Left ventricle myocardium superior (tissue), 1 donor: ENCODE results near the gene SUPT6H. TPM values are rescaled to one million over a fixed set of nuclear protein-coding genes. Genes with fewer than 3 reads are reported as not detected.

Experiments used
- total RNA-seq: library from RNA; stranded (reverse); fragmentation: NEBNext Ultra II Directional; extraction: Animal tissue kit (Norgen Biotek cat#: 25700); gene quantifications from one replicate; pipeline ENCODE4 v1.2.1, GENCODE V29; 2021
- donor health status: DM: no; HTN: yes; CAD: no; lungs with severe emphysema.

Gene SUPT6H
- total RNA-seq, 1 donor from 2014 or later: 46.0 TPM

Other genes starting within 250 kb of the SUPT6H start
- not detected for gene SLC13A2, start 188.6 kb upstream of the SUPT6H start, total RNA-seq
- gene FOXN1, start 155.9 kb upstream of the SUPT6H start, total RNA-seq: not detected
- 22.2 TPM for gene UNC119, start 109.6 kb upstream of the SUPT6H start, total RNA-seq
- 45.0 TPM for gene PIGS, start 90.7 kb upstream of the SUPT6H start, total RNA-seq
- 380 TPM for gene ALDOC, start 85.3 kb upstream of the SUPT6H start, total RNA-seq
- 1.1 TPM for gene SPAG5, start 63.2 kb upstream of the SUPT6H start, total RNA-seq
- 4.0 TPM for gene RSKR, start 48.0 kb upstream of the SUPT6H start, total RNA-seq
- 73.8 TPM for gene BLTP2, start 17.0 kb upstream of the SUPT6H start, total RNA-seq
- 30.7 TPM for gene SDF2, start 299 bp upstream of the SUPT6H start, total RNA-seq
- gene PROCA1, start 49.7 kb downstream of the SUPT6H start, total RNA-seq: 0.89 TPM
- gene RAB34, start 55.7 kb downstream of the SUPT6H start, total RNA-seq: 14.8 TPM
- gene RPL23A, start 57.8 kb downstream of the SUPT6H start, total RNA-seq: 918 TPM
- 2.6 TPM for gene TLCD1, start 64.0 kb downstream of the SUPT6H start, total RNA-seq
- 0.94 TPM for gene NEK8, start 66.6 kb downstream of the SUPT6H start, total RNA-seq
- 4.2 TPM for gene TRAF4, start 81.8 kb downstream of the SUPT6H start, total RNA-seq
- gene FAM222B, start 180.6 kb downstream of the SUPT6H start, total RNA-seq: 16.8 TPM
- gene ERAL1, start 192.8 kb downstream of the SUPT6H start, total RNA-seq: 34.1 TPM
- 108 TPM for gene FLOT2, start 235.5 kb downstream of the SUPT6H start, total RNA-seq
- gene DHRS13, start 240.9 kb downstream of the SUPT6H start, total RNA-seq: 3.8 TPM